Femur (tissue), 1 donor: ENCODE measurements around the gene RCN1.
"Not testable (repeated sequence)": the region's sequence is repeated elsewhere in the genome, so short reads cannot be mapped to it uniquely, and the experiment has no call there.

Experiments used
- DNase-seq: peaks from one replicate; pipeline ENCODE4 v3.0.0-alpha.2; 2017

Gene RCN1

GRCh38 chr11:32115446-32115845 is 24.6 kb downstream of the RCN1 start:
- no peak for DNase-seq

- peak; percentile 36 for DNase-seq
Measured at GRCh38 chr11:32116668-32117067, 25.8 kb downstream of the RCN1 start.

- DNase-seq, result no peak
Measured at GRCh38 chr11:32118025-32118974, 27.4 kb downstream of the RCN1 start.

- DNase-seq, result not testable (repeated sequence)
Measured at GRCh38 chr11:32119139-32119538, 28.3 kb downstream of the RCN1 start.

- DNase-seq, result no peak
Measured at GRCh38 chr11:32121012-32121411, 30.1 kb downstream of the RCN1 start.

- no peak for DNase-seq
Measured at GRCh38 chr11:32122200-32122599, 31.3 kb downstream of the RCN1 start.

GRCh38 chr11:32131321-32131720 is 40.4 kb downstream of the RCN1 start:
- DNase-seq, result no peak

GRCh38 chr11:32136657-32137056 is 45.8 kb downstream of the RCN1 start:
- no peak for DNase-seq

- no peak for DNase-seq
Measured at GRCh38 chr11:32137263-32137662, 46.4 kb downstream of the RCN1 start.

- DNase-seq, result no peak
Measured at GRCh38 chr11:32137869-32138268, 47.0 kb downstream of the RCN1 start.

GRCh38 chr11:32138902-32139301 is 48.0 kb downstream of the RCN1 start:
- DNase-seq, result no peak

GRCh38 chr11:32139896-32140520 is 49.1 kb downstream of the RCN1 start:
- DNase-seq, result no peak

GRCh38 chr11:32141745-32142546 is 51.1 kb downstream of the RCN1 start:
- DNase-seq, result no peak

- no peak for DNase-seq
Measured at GRCh38 chr11:32143378-32143777, 52.5 kb downstream of the RCN1 start.

GRCh38 chr11:32145282-32145681 is 54.4 kb downstream of the RCN1 start:
- no peak for DNase-seq

- DNase-seq, result no peak
Measured at GRCh38 chr11:32148895-32149294, 58.0 kb downstream of the RCN1 start.

- no peak for DNase-seq
Measured at GRCh38 chr11:32149748-32150147, 58.9 kb downstream of the RCN1 start.

- DNase-seq, result no peak
Measured at GRCh38 chr11:32151027-32151426, 60.2 kb downstream of the RCN1 start.

GRCh38 chr11:32152216-32152615 is 61.3 kb downstream of the RCN1 start:
- DNase-seq, result no peak

GRCh38 chr11:32152821-32153220 is 61.9 kb downstream of the RCN1 start:
- DNase-seq, result no peak

GRCh38 chr11:32153747-32154146 is 62.9 kb downstream of the RCN1 start:
- no peak for DNase-seq

GRCh38 chr11:32154275-32154674 is 63.4 kb downstream of the RCN1 start:
- no peak for DNase-seq
